IMR-90 (cell line): Measurements from ENCODE around the gene FRMD4B. TPM values are rescaled to one million over a fixed set of nuclear protein-coding genes. Genes with fewer than 3 reads are reported as not detected.

Source experiments
- ATAC-seq: fragments of 200-7000 bp; cut with Tn5 transposase; 2 replicates; pipeline ENCODE4 v1.9.1; 2020; ENCODE audit warnings: low read depth, mild to moderate bottlenecking, moderate library complexity
- BruUV-seq: library from RNA; stranded (reverse); fragments of 400-500 nt; replicated peaks from 2 replicates; lab custom pipeline; 2021; lab: Mats Ljungman, UMichigan
- CTCF ChIA-PET: fragments of 300-600 bp; formaldehyde crosslinking; extraction: SDS; loops from one replicate; lab custom pipeline; 2021; ENCODE audit warnings: antibody characterized with exemption; lab: Yijun Ruan, JAX
- POLR2A ChIA-PET: fragments of 300-600 bp; sonication (Branson Sonifier 250); formaldehyde crosslinking; loops from one replicate; lab custom pipeline; 2022; ENCODE audit warnings: antibody characterized with exemption; ENCODE audit not compliant: unreplicated experiment; lab: Charles Lee
- DNase-seq: peaks from one replicate; pipeline ENCODE4 v3.0.0; 2013
- H2AFZ ChIP-seq: replicated peaks from 2 replicates; pipeline ENCODE3; 2013; ENCODE audit warnings: low read length, mild to moderate bottlenecking; ENCODE audit not compliant: poor library complexity
- H2AK5ac ChIP-seq: 2 replicates; pipeline ENCODE4 v1.6.1; 2013; ENCODE audit warnings: low read depth, low read length, inconsistent platforms
- H2AK9ac ChIP-seq: replicated peaks from 2 replicates; pipeline ENCODE3; 2013; ENCODE audit warnings: mild to moderate bottlenecking, low read depth, low read length, moderate library complexity; ENCODE audit not compliant: poor library complexity
- H2BK120ac ChIP-seq: 2 replicates; pipeline ENCODE4 v1.6.1; 2013; ENCODE audit warnings: low read depth, low read length, inconsistent platforms
- H2BK15ac ChIP-seq: 3 replicates; pipeline ENCODE4 v1.6.1; 2013; ENCODE audit warnings: low read depth, low read length, inconsistent platforms
- H2BK20ac ChIP-seq: 2 replicates; pipeline ENCODE4 v1.6.1; 2013; ENCODE audit warnings: low read depth, mild to moderate bottlenecking, inconsistent platforms, low read length, moderate library complexity
- H2BK5ac ChIP-seq: 2 replicates; pipeline ENCODE4 v1.6.1; 2013; ENCODE audit warnings: mild to moderate bottlenecking, low read depth, low read length, inconsistent platforms; ENCODE audit not compliant: poor library complexity, severe bottlenecking
- H3K14ac ChIP-seq: replicated peaks from 2 replicates; pipeline ENCODE4 v1.6.1; 2013; ENCODE audit warnings: low read depth, low read length, inconsistent platforms
- H3K18ac ChIP-seq: 2 replicates; pipeline ENCODE4 v1.6.1; 2013; ENCODE audit warnings: low read depth, low read length, control low read depth
- H3K23ac ChIP-seq: 2 replicates; pipeline ENCODE4 v1.6.1; 2013; ENCODE audit warnings: low read depth, low read length, inconsistent platforms
- H3K27ac ChIP-seq: 2 replicates; pipeline ENCODE4 v1.5.1; 2013; ENCODE audit warnings: mild to moderate bottlenecking, control low read depth, low read length; ENCODE audit not compliant: insufficient read depth
- H3K27me3 ChIP-seq: 2 replicates; pipeline ENCODE4 v1.6.1; 2013; ENCODE audit warnings: low read length; ENCODE audit not compliant: control insufficient read depth, insufficient read depth
- H3K36me3 ChIP-seq: 2 replicates; pipeline ENCODE4 v1.6.1; 2013; ENCODE audit warnings: low read length, mixed read lengths; ENCODE audit not compliant: control insufficient read depth, insufficient read depth
- H3K4ac ChIP-seq: 2 replicates; pipeline ENCODE4 v1.6.1; 2013; ENCODE audit warnings: low read depth, low read length, inconsistent platforms
- H3K4me1 ChIP-seq: 2 replicates; pipeline ENCODE4 v1.6.1; 2013; ENCODE audit warnings: low read length, mixed read lengths; ENCODE audit not compliant: control insufficient read depth, insufficient read depth
- H3K4me2 ChIP-seq: 2 replicates; pipeline ENCODE4 v1.6.1; 2013; ENCODE audit warnings: low read depth, mild to moderate bottlenecking, control low read depth, low read length, moderate library complexity
- H3K4me3 ChIP-seq: 2 replicates; pipeline ENCODE4 v1.5.1; 2013; ENCODE audit warnings: low read depth, mild to moderate bottlenecking, control low read depth, low read length, moderate library complexity; ENCODE audit not compliant: insufficient read depth
- H3K56ac ChIP-seq: 2 replicates; pipeline ENCODE4 v1.6.1; 2013; ENCODE audit warnings: low read length, inconsistent platforms; ENCODE audit not compliant: insufficient read depth; ENCODE audit errors: extremely low read depth
- H3K79me1 ChIP-seq, 2 experiments: 2 replicates each; pipeline ENCODE4 v1.6.1; 2013; ENCODE audit warnings: low read length in 2 of 2, inconsistent platforms in 1 of 2, low read depth in 1 of 2
- H3K9ac ChIP-seq: 2 replicates; pipeline ENCODE4 v1.6.1; 2013; ENCODE audit warnings: low read depth, low read length, control low read depth
- H3K9me1 ChIP-seq: 2 replicates; pipeline ENCODE4 v1.6.1; 2013; ENCODE audit warnings: low read length, inconsistent platforms; ENCODE audit not compliant: insufficient read depth
- H3K9me3 ChIP-seq: 2 replicates; pipeline ENCODE4 v1.6.1; 2013; ENCODE audit warnings: low read length; ENCODE audit not compliant: control insufficient read depth, insufficient read depth
- H4K20me1 ChIP-seq: 2 replicates; pipeline ENCODE4 v1.6.1; 2013; ENCODE audit warnings: low read length, inconsistent platforms; ENCODE audit not compliant: insufficient read depth
- H4K5ac ChIP-seq: 2 replicates; pipeline ENCODE4 v1.6.1; 2013; ENCODE audit warnings: mild to moderate bottlenecking, low read depth, low read length, control low read depth
- H4K8ac ChIP-seq, 2 experiments: 2 replicates each; pipeline ENCODE4 v1.6.1; 2013; ENCODE audit warnings: low read depth in 2 of 2, low read length in 2 of 2, control low read depth in 1 of 2, inconsistent platforms in 1 of 2
- H4K91ac ChIP-seq: 2 replicates; pipeline ENCODE4 v1.6.1; 2013; ENCODE audit warnings: low read depth, low read length, inconsistent platforms; ENCODE audit not compliant: insufficient read depth
- BHLHE40 ChIP-seq: fragments of 150-350 bp; IDR thresholded peaks from 2 replicates; pipeline ENCODE4 v1.6.1; 2016; ENCODE audit warnings: mild to moderate bottlenecking, low read depth, low read length
- CEBPB ChIP-seq: IDR thresholded peaks from 2 replicates; pipeline ENCODE4 v1.6.1; 2012; ENCODE audit warnings: low read depth, low read length, improper control_type of control experiment
- CHD1 ChIP-seq: IDR thresholded peaks from 2 replicates; pipeline ENCODE4 v1.6.1; 2012; ENCODE audit warnings: low read depth, low read length, improper control_type of control experiment
- FOS ChIP-seq: fragments of 150-350 bp; IDR thresholded peaks from 2 replicates; pipeline ENCODE4 v1.6.1; 2016; ENCODE audit warnings: low read depth, low read length
- MAFK ChIP-seq: IDR thresholded peaks from 2 replicates; pipeline ENCODE4 v1.6.1; 2012; ENCODE audit warnings: low read depth, low read length, improper control_type of control experiment
- MAZ ChIP-seq: IDR thresholded peaks from 2 replicates; pipeline ENCODE4 v1.6.1; 2012; ENCODE audit warnings: low read depth, mild to moderate bottlenecking, low read length, improper control_type of control experiment, moderate library complexity, borderline replicate concordance
- MXI1 ChIP-seq: IDR thresholded peaks from 2 replicates; pipeline ENCODE4 v1.6.1; 2012; ENCODE audit warnings: low read depth, mild to moderate bottlenecking, low read length, moderate library complexity, borderline replicate concordance
- NFE2L2 ChIP-seq: fragments of 150-350 bp; IDR thresholded peaks from 2 replicates; pipeline ENCODE4 v1.6.1; 2016; ENCODE audit warnings: low read depth, mild to moderate bottlenecking, low read length
- RAD21 ChIP-seq: IDR thresholded peaks from 2 replicates; pipeline ENCODE4 v1.6.1; 2012; ENCODE audit warnings: low read length, improper control_type of control experiment
- RCOR1 ChIP-seq: IDR thresholded peaks from 2 replicates; pipeline ENCODE4 v1.6.1; 2012; ENCODE audit warnings: mild to moderate bottlenecking, low read length, improper control_type of control experiment; ENCODE audit not compliant: insufficient replicate concordance
- RFX5 ChIP-seq: IDR thresholded peaks from 2 replicates; pipeline ENCODE4 v1.8.0; 2012; ENCODE audit warnings: low read depth, mild to moderate bottlenecking, low read length, moderate library complexity
- WGBS, 2 experiments: methylation state at CpG; one replicate each; pipeline versions ENCODE4 v1.1.5 to v1.1.7; 2013; ENCODE audit warnings: missing lambda C conversion rate in 2 of 2; ENCODE audit not compliant: insufficient read length in 1 of 2; ENCODE audit errors: extremely low coverage in 2 of 2; 5-methylcytosine and 5-hydroxymethylcytosine counted together
- dilution Hi-C: fragments of 300-500 bp; cut with HindIII; formaldehyde crosslinking; loops from one replicate; pipeline ENCODE4 v1.14.3; 2018; ENCODE audit warnings: low sequenced_read_pairs; ENCODE audit not compliant: unreplicated experiment
- in situ Hi-C: fragments of 300-500 bp; cut with MboI; formaldehyde crosslinking; loops from 3 replicates; pipeline ENCODE4 v1.14.3; 2019; ENCODE audit warnings: low sequenced_read_pairs, inconsistent platforms, mixed read lengths
- intact Hi-C: fragments of 100-400 bp; cut with micrococcal nuclease; formaldehyde crosslinking; loops from 2 replicates; pipeline ENCODE4 v1.10.0; 2022
- polyA plus RNA-seq, 3 experiments: library from polyadenylated mRNA; depleted of rRNA; stranded (reverse); fragments of >200 nt; gene quantifications; 2 replicates each; pipeline ENCODE4 v1.2.3, GENCODE V29; 2012; ENCODE audit warnings: low replicate concordance in 1 of 3
- total RNA-seq: library from RNA; depleted of rRNA; stranded (reverse); fragments of >200 nt; gene quantifications from 2 replicates; pipeline ENCODE4 v1.2.3, GENCODE V29; 2012
- TF ChIP-seq, protein P1 (sequence below): fragments of 150-350 bp; IDR thresholded peaks from 2 replicates; pipeline ENCODE4 v1.6.1; 2016; ENCODE audit warnings: low read depth, mild to moderate bottlenecking, low read length, moderate library complexity, borderline replicate concordance
- TF ChIP-seq, protein P2 (sequence below): conservative IDR thresholded peaks from 2 replicates; pipeline ENCODE4 v1.5.1; 2012; ENCODE audit warnings: mild to moderate bottlenecking, low read depth, low read length, improper control_type of control experiment

The FRMD4B gene
- total and polyA plus RNA-seq, 2 of the 4 experiments (the other 2 are of a cell fraction): 0.14 to 0.36 TPM

DNA sequence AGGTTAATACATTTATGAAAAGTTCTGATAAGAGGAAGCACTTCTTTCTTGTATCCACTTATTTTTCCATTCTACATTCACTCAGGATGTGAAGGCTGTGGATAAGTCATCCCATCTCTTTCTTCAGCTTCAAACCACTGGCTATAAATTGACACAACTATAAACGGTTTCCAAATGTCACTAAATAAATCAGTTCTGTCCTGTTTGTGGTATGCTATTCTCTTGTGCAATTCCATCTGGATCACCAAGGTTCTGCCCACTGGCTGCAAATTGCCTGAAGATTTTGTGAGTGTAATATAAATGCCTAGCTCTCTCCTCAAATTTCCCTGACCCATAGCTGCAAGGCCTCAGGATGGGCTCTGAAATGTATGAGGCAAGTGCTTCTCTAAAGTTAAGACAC lies 256.4 kb downstream of the FRMD4B start:
- ATAC-seq: no peak; the same call in 1 of the 2 replicates

More for the DNA sequence above, 256.4 kb downstream of the FRMD4B start:
- in situ Hi-C loops (no loop called here), dilution Hi-C loops (no loop called here), intact Hi-C loops (loop anchor here (10.0 kb wide), 1 partner anchor 545 kb away; no protein-coding TSS in a partner anchor)
- no peak overlapping the region for H2AK5ac ChIP-seq
- H3K9me3 ChIP-seq: no peaks in the 10 kb centered on the region
- no peak overlapping the region for H2AFZ ChIP-seq
- no peak overlapping the region for H3K4ac ChIP-seq
- H3K4me3 ChIP-seq: no peak overlapping the region
- H4K8ac ChIP-seq: no peak overlapping the region
- no peak for TF ChIP-seq CEBPB
- no peak for TF ChIP-seq MAZ
- TF ChIP-seq, protein P1, sequence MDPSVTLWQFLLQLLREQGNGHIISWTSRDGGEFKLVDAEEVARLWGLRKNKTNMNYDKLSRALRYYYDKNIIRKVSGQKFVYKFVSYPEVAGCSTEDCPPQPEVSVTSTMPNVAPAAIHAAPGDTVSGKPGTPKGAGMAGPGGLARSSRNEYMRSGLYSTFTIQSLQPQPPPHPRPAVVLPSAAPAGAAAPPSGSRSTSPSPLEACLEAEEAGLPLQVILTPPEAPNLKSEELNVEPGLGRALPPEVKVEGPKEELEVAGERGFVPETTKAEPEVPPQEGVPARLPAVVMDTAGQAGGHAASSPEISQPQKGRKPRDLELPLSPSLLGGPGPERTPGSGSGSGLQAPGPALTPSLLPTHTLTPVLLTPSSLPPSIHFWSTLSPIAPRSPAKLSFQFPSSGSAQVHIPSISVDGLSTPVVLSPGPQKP: no peak
- no peak for TF ChIP-seq MXI1
- TF ChIP-seq NFE2L2: no peak
- no peak for TF ChIP-seq CHD1
- TF ChIP-seq RAD21: no peak
- TF ChIP-seq RCOR1: no peak
- TF ChIP-seq, protein P2, sequence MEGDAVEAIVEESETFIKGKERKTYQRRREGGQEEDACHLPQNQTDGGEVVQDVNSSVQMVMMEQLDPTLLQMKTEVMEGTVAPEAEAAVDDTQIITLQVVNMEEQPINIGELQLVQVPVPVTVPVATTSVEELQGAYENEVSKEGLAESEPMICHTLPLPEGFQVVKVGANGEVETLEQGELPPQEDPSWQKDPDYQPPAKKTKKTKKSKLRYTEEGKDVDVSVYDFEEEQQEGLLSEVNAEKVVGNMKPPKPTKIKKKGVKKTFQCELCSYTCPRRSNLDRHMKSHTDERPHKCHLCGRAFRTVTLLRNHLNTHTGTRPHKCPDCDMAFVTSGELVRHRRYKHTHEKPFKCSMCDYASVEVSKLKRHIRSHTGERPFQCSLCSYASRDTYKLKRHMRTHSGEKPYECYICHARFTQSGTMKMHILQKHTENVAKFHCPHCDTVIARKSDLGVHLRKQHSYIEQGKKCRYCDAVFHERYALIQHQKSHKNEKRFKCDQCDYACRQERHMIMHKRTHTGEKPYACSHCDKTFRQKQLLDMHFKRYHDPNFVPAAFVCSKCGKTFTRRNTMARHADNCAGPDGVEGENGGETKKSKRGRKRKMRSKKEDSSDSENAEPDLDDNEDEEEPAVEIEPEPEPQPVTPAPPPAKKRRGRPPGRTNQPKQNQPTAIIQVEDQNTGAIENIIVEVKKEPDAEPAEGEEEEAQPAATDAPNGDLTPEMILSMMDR: no peak
- no peak for TF ChIP-seq FOS
- TF ChIP-seq MAFK: no peak
- TF ChIP-seq RFX5: no peak
- TF ChIP-seq BHLHE40: no peak
- H3K14ac ChIP-seq: no peak overlapping the region
- peaks cover 8% of the 10 kb centered on the region for H3K27me3 ChIP-seq
- H3K56ac ChIP-seq: no peak overlapping the region
- no peak for DNase-seq
- H3K23ac ChIP-seq: no peak overlapping the region
- no peak overlapping the region for H3K27ac ChIP-seq
- H3K4me2 ChIP-seq: no peak overlapping the region; the same call in 1 of the 2 replicates
- H3K4me1 ChIP-seq: no peaks in the 10 kb centered on the region; the same call in 1 of the 2 replicates
- no peak overlapping the region for H2BK120ac ChIP-seq
- no peak overlapping the region for H2BK15ac ChIP-seq
- H3K79me1 ChIP-seq: no peaks in the 10 kb centered on the region
- no peak overlapping the region for H2AK9ac ChIP-seq
- no CpG with 5 or more reads among the region's 1 CpG for WGBS, 2 experiments
- no TSS peak for BruUV-seq
- H4K5ac ChIP-seq: no peak overlapping the region
- no peak overlapping the region for H3K18ac ChIP-seq
- ChIA-PET POLR2A (no interaction called here), CTCF (interaction anchor here (1.2 kb wide), 1 partner anchor 8 kb away, joined by 5 read pairs; no protein-coding TSS in a partner anchor)
- no peaks in the 10 kb centered on the region for H3K9me1 ChIP-seq
- no peak overlapping the region for H3K9ac ChIP-seq
- no peak overlapping the region for H2BK5ac ChIP-seq
- no peak overlapping the region for H2BK20ac ChIP-seq
- no peak overlapping the region for H4K91ac ChIP-seq
- no peaks in the 10 kb centered on the region for H3K36me3 ChIP-seq
- no peaks in the 10 kb centered on the region for H4K20me1 ChIP-seq
